GM19023 (cell line): Measurements from ENCODE around the gene SOAT2.
"Not testable (repeated sequence)": the region's sequence is repeated elsewhere in the genome, so short reads cannot be mapped to it uniquely, and the experiment has no call there.

ENCODE experiments used
- ATAC-seq: cut with Tn5 transposase; IDR thresholded peaks from one replicate; pipeline ENCODE4 v1.9.1; 2021; ENCODE audit warnings: mild to moderate bottlenecking, moderate library complexity; ENCODE audit not compliant: unreplicated experiment

The SOAT2 gene

GRCh38 chr12:53101931-53102781, 1.1 kb upstream of the SOAT2 start:
- ATAC-seq: no peak

- no peak for ATAC-seq
Measured at GRCh38 chr12:53103860-53104305, 597 bp downstream of the SOAT2 start.

GRCh38 chr12:53105256-53105655, 2.0 kb downstream of the SOAT2 start:
- ATAC-seq: no peak

- ATAC-seq: no peak
Measured at GRCh38 chr12:53105712-53106439, 2.6 kb downstream of the SOAT2 start.

GRCh38 chr12:53107122-53107521, 3.8 kb downstream of the SOAT2 start:
- ATAC-seq: no peak

- not testable (repeated sequence) for ATAC-seq
Measured at GRCh38 chr12:53112431-53112830, 9.1 kb downstream of the SOAT2 start.

GRCh38 chr12:53113136-53113705, 9.9 kb downstream of the SOAT2 start:
- no peak for ATAC-seq

- no peak for ATAC-seq
Measured at GRCh38 chr12:53113951-53114350, 10.7 kb downstream of the SOAT2 start.

GRCh38 chr12:53115112-53115890, 12.0 kb downstream of the SOAT2 start:
- ATAC-seq: no peak

GRCh38 chr12:53115891-53116648, 12.8 kb downstream of the SOAT2 start:
- no peak for ATAC-seq

- no peak for ATAC-seq
Measured at GRCh38 chr12:53118751-53119300, 15.5 kb downstream of the SOAT2 start.

- no peak for ATAC-seq
Measured at GRCh38 chr12:53120685-53121525, 17.6 kb downstream of the SOAT2 start.

GRCh38 chr12:53122961-53123468, 19.7 kb downstream of the SOAT2 start:
- no peak for ATAC-seq

- ATAC-seq: no peak
Measured at GRCh38 chr12:53123578-53124351, 20.5 kb downstream of the SOAT2 start.

- ATAC-seq: no peak
Measured at GRCh38 chr12:53124352-53124723, 21.1 kb downstream of the SOAT2 start.

GRCh38 chr12:53127169-53127568, 23.9 kb downstream of the SOAT2 start:
- ATAC-seq: no peak

GRCh38 chr12:53128780-53129569, 25.7 kb downstream of the SOAT2 start:
- no peak for ATAC-seq
